Naive thymus-derived CD4-positive, alpha-beta T cell (primary cell): ENCODE data around the gene UIMC1. TPM values are rescaled to one million over a fixed set of nuclear protein-coding genes. Genes with fewer than 3 reads are reported as not detected.

Experiments used
- ATAC-seq: fragments of 150-1000 bp; cut with Tn5 transposase; 2 replicates; pipeline ENCODE4 v1.10.0; 2021; ENCODE audit warnings: mild to moderate bottlenecking, moderate library complexity
- CTCF ChIA-PET: fragments of 350-600 bp; sonication (Branson Sonifier 250); formaldehyde crosslinking; loops from one replicate; lab custom pipeline; 2021; ENCODE audit warnings: antibody characterized with exemption; lab: Charles Lee
- POLR2A ChIA-PET: fragments of 350-600 bp; sonication (Branson Sonifier 250); formaldehyde crosslinking; loops from one replicate; lab custom pipeline; 2021; ENCODE audit warnings: antibody characterized with exemption, inconsistent platforms; lab: Charles Lee
- DNase-seq, 9 donors: peaks; one replicate each; pipeline versions ENCODE4 v3.0.0 to v3.0.0-alpha.2; 2020 to 2022; ENCODE audit warnings: mixed read lengths in 1 of 9
- H3K27ac ChIP-seq: one replicate; pipeline ENCODE4 v1.7.0; 2013; ENCODE audit warnings: mild to moderate bottlenecking, low read depth, low read length, moderate library complexity
- H3K27me3 ChIP-seq, 2 donors: one replicate each; pipeline ENCODE4 v1.7.0; 2013; ENCODE audit warnings: low read length in 2 of 2, mild to moderate bottlenecking in 2 of 2, moderate library complexity in 2 of 2; ENCODE audit not compliant: control insufficient read depth in 2 of 2, insufficient read depth in 2 of 2
- H3K36me3 ChIP-seq, 3 experiments: 1 replicate in 2 of 3; 2 replicates in 1 of 3; pipeline ENCODE4 v1.7.0; 2013; ENCODE audit warnings: low read length in 3 of 3, mild to moderate bottlenecking in 3 of 3, moderate library complexity in 1 of 3; ENCODE audit not compliant: insufficient read depth in 3 of 3, control insufficient read depth in 2 of 3
- H3K4me1 ChIP-seq, 2 donors: one replicate each; pipeline ENCODE4 v1.7.0; 2013; ENCODE audit warnings: low read length in 2 of 2, mild to moderate bottlenecking in 2 of 2, moderate library complexity in 1 of 2; ENCODE audit not compliant: control insufficient read depth in 2 of 2, insufficient read depth in 2 of 2
- H3K4me3 ChIP-seq: 2 replicates; pipeline ENCODE4 v1.7.0; 2013; ENCODE audit warnings: mild to moderate bottlenecking, low read length
- H3K9me3 ChIP-seq, 3 experiments: 1 replicate in 2 of 3; 2 replicates in 1 of 3; pipeline ENCODE4 v1.7.0; 2013; ENCODE audit warnings: low read length in 3 of 3; ENCODE audit not compliant: control insufficient read depth in 2 of 3
- H3K27ac Mint-ChIP-seq, 9 donors: one replicate each; pipeline ENCODE4 v1.8.0; 2020 to 2022; ENCODE audit warnings: mixed read lengths in 9 of 9, mild to moderate bottlenecking in 8 of 9, moderate library complexity in 5 of 9, inconsistent platforms in 2 of 9
- H3K27me3 Mint-ChIP-seq, 5 donors: one replicate each; pipeline ENCODE4 v1.8.0; 2021 to 2022; ENCODE audit warnings: mixed read lengths in 5 of 5, mild to moderate bottlenecking in 1 of 5
- H3K36me3 Mint-ChIP-seq, 5 donors: one replicate each; pipeline ENCODE4 v1.8.0; 2020 to 2022; ENCODE audit warnings: mixed read lengths in 5 of 5, mild to moderate bottlenecking in 3 of 5, inconsistent platforms in 1 of 5
- H3K4me1 Mint-ChIP-seq, 7 donors: one replicate each; pipeline ENCODE4 v1.8.0; 2020 to 2022; ENCODE audit warnings: mixed read lengths in 7 of 7, mild to moderate bottlenecking in 3 of 7, inconsistent platforms in 1 of 7
- H3K4me3 Mint-ChIP-seq, 10 donors: one replicate each; pipeline ENCODE4 v1.8.0; 2020 to 2022; ENCODE audit warnings: mild to moderate bottlenecking in 10 of 10, mixed read lengths in 10 of 10, moderate library complexity in 6 of 10, inconsistent platforms in 2 of 10
- H3K9me3 Mint-ChIP-seq, 11 donors: one replicate each; pipeline ENCODE4 v1.8.0; 2020 to 2022; ENCODE audit warnings: mixed read lengths in 11 of 11, mild to moderate bottlenecking in 4 of 11, inconsistent platforms in 1 of 11, moderate library complexity in 1 of 11
- intact Hi-C, 2 donors: fragments of 100-400 bp; cut with micrococcal nuclease; formaldehyde crosslinking; loops; one replicate each; pipeline ENCODE4 v1.15.1; 2023
- polyA plus RNA-seq, 2 donors: library from polyadenylated mRNA; unstranded; fragments of 300-500 nt; fragmentation: Illumina TruSeq; gene quantifications; one replicate each; pipeline ENCODE4 v1.2.3, GENCODE V29; 2021
- total RNA-seq, 6 experiments: library from RNA in 5 of 6; stranded (reverse) in 5 of 6; gene quantifications; 1 replicate in 5 of 6; 2 replicates in 1 of 6; pipeline ENCODE4 v1.2.3 and lab custom pipeline; 2021 to 2026

UIMC1 gene
- total and polyA plus RNA-seq, 7 experiments from 2014 or later = 17.5 to 60.8 (median 56.8) TPM

GRCh38 chr5:176861276-176861675 lies 145.3 kb downstream of the UIMC1 start:
- no peaks in the 10 kb centered on the region for H3K4me1 ChIP-seq
- no peak for DNase-seq
- H3K27ac ChIP-seq = no peak overlapping the region
- Mint-ChIP-seq H3K36me3 (no peaks in the 10 kb centered on the region), H3K4me1 (peaks cover 0 to 6% (median 0%) of the 10 kb centered on the region in 7 donors), H3K27me3 (peaks cover 17 to 53% (median 27%) of the 10 kb centered on the region in 5 donors), H3K9me3 (peaks cover 0 to 4% (median 0%) of the 10 kb centered on the region in 11 donors), H3K4me3 (no peak overlapping the region), H3K27ac (no peak overlapping the region)
- no peaks in the 10 kb centered on the region for H3K36me3 ChIP-seq
- no peaks in the 10 kb centered on the region for H3K9me3 ChIP-seq
- no peaks in the 10 kb centered on the region for H3K27me3 ChIP-seq
- ChIA-PET POLR2A (no interaction called here), CTCF (no interaction called here)
- intact Hi-C loops = no loop called here
- H3K4me3 ChIP-seq = no peak overlapping the region
- ATAC-seq = no peak

- H3K27me3 ChIP-seq = no peaks in the 10 kb centered on the region
- ATAC-seq (peak; percentile 23), DNase-seq (no peak)
- H3K4me3 ChIP-seq = no peak overlapping the region
- H3K9me3 ChIP-seq = no peaks in the 10 kb centered on the region
- H3K9me3 Mint-ChIP-seq = peaks cover 0 to 4% (median 0%) of the 10 kb centered on the region in 11 donors
- H3K4me1 Mint-ChIP-seq = peaks cover 0 to 6% (median 0%) of the 10 kb centered on the region in 7 donors
- H3K27ac Mint-ChIP-seq = no peak overlapping the region
- no peak overlapping the region for H3K4me3 Mint-ChIP-seq
- H3K36me3 ChIP-seq = no peaks in the 10 kb centered on the region
- ChIA-PET POLR2A (no interaction called here), CTCF (no interaction called here)
- H3K27ac ChIP-seq = no peak overlapping the region
- intact Hi-C loops = no loop called here
- H3K27me3 Mint-ChIP-seq = peaks cover 11 to 48% (median 24%) of the 10 kb centered on the region in 5 donors
- H3K4me1 ChIP-seq = no peaks in the 10 kb centered on the region
- H3K36me3 Mint-ChIP-seq = no peaks in the 10 kb centered on the region
Observed at GRCh38 chr5:176860381-176860780, 146.2 kb downstream of the UIMC1 start.

GRCh38 chr5:176859916-176860315 lies 146.7 kb downstream of the UIMC1 start:
- Histone ChIP-seq H3K27ac (no peak overlapping the region), H3K4me3 (no peak overlapping the region), H3K9me3 (no peaks in the 10 kb centered on the region), H3K4me1 (no peaks in the 10 kb centered on the region), H3K36me3 (no peaks in the 10 kb centered on the region), H3K27me3 (no peaks in the 10 kb centered on the region)
- H3K36me3 Mint-ChIP-seq = no peaks in the 10 kb centered on the region
- ChIA-PET POLR2A (no interaction called here), CTCF (no interaction called here)
- no peak overlapping the region for H3K4me3 Mint-ChIP-seq
- peaks cover 0 to 6% (median 0%) of the 10 kb centered on the region in 7 donors for H3K4me1 Mint-ChIP-seq
- DNase-seq (no peak), ATAC-seq (no peak)
- H3K27me3 Mint-ChIP-seq = peaks cover 10 to 45% (median 24%) of the 10 kb centered on the region in 5 donors
- intact Hi-C loops = no loop called here
- peaks cover 0 to 4% (median 0%) of the 10 kb centered on the region in 11 donors for H3K9me3 Mint-ChIP-seq
- H3K27ac Mint-ChIP-seq = no peak overlapping the region

- H3K9me3 Mint-ChIP-seq = peaks cover 0 to 4% (median 0%) of the 10 kb centered on the region in 11 donors
- no peaks in the 10 kb centered on the region for H3K4me1 ChIP-seq
Observed at GRCh38 chr5:176857894-176858273, 148.7 kb downstream of the UIMC1 start.

GRCh38 chr5:176857216-176857893 lies 149.2 kb downstream of the UIMC1 start:
- Mint-ChIP-seq H3K27ac (no peak overlapping the region), H3K4me1 (peaks cover 0 to 7% (median 0%) of the 10 kb centered on the region in 7 donors), H3K4me3 (no peak overlapping the region), H3K36me3 (no peaks in the 10 kb centered on the region), H3K27me3 (peaks cover 2 to 30% (median 18%) of the 10 kb centered on the region in 5 donors), H3K9me3 (peaks cover 0 to 4% (median 0%) of the 10 kb centered on the region in 11 donors)
- no peaks in the 10 kb centered on the region for H3K9me3 ChIP-seq
- ATAC-seq (no peak), DNase-seq (no peak)
- no peaks in the 10 kb centered on the region for H3K36me3 ChIP-seq
- H3K4me1 ChIP-seq = no peaks in the 10 kb centered on the region
- ChIA-PET POLR2A (no interaction called here), CTCF (no interaction called here)
- H3K27ac ChIP-seq = no peak overlapping the region
- H3K4me3 ChIP-seq = no peak overlapping the region
- no peaks in the 10 kb centered on the region for H3K27me3 ChIP-seq
- intact Hi-C loops = no loop called here

More at GRCh38 chr5:176857894-176858273, 148.7 kb downstream of the UIMC1 start:
- H3K4me3 ChIP-seq = no peak overlapping the region
- peaks cover 0 to 7% (median 0%) of the 10 kb centered on the region in 7 donors for H3K4me1 Mint-ChIP-seq
- peaks cover 3 to 33% (median 23%) of the 10 kb centered on the region in 5 donors for H3K27me3 Mint-ChIP-seq
- H3K36me3 ChIP-seq = no peaks in the 10 kb centered on the region
- no peaks in the 10 kb centered on the region for H3K36me3 Mint-ChIP-seq
- DNase-seq (no peak), ATAC-seq (no peak)
- H3K9me3 ChIP-seq = no peaks in the 10 kb centered on the region
- intact Hi-C loops = no loop called here
- no peak overlapping the region for H3K27ac ChIP-seq
- no peak overlapping the region for H3K27ac Mint-ChIP-seq
- no peaks in the 10 kb centered on the region for H3K27me3 ChIP-seq
- POLR2A ChIA-PET = no interaction called here
- CTCF ChIA-PET = no interaction called here
- no peak overlapping the region for H3K4me3 Mint-ChIP-seq

GRCh38 chr5:176856746-176857145 lies 149.8 kb downstream of the UIMC1 start:
- ChIA-PET POLR2A (no interaction called here), CTCF (no interaction called here)
- no peaks in the 10 kb centered on the region for H3K36me3 ChIP-seq
- H3K36me3 Mint-ChIP-seq = no peaks in the 10 kb centered on the region
- H3K4me3 Mint-ChIP-seq = no peak overlapping the region
- no peaks in the 10 kb centered on the region for H3K27me3 ChIP-seq
- DNase-seq (no peak), ATAC-seq (no peak)
- H3K4me1 Mint-ChIP-seq = peaks cover 0 to 7% (median 0%) of the 10 kb centered on the region in 7 donors
- H3K4me1 ChIP-seq = no peaks in the 10 kb centered on the region
- no peak overlapping the region for H3K27ac Mint-ChIP-seq
- peaks cover 2 to 30% (median 18%) of the 10 kb centered on the region in 5 donors for H3K27me3 Mint-ChIP-seq
- no peak overlapping the region for H3K4me3 ChIP-seq
- intact Hi-C loops = no loop called here
- H3K9me3 ChIP-seq = no peaks in the 10 kb centered on the region
- H3K27ac ChIP-seq = no peak overlapping the region
- H3K9me3 Mint-ChIP-seq = peaks cover 0 to 4% (median 0%) of the 10 kb centered on the region in 11 donors

GRCh38 chr5:176855598-176855997 lies 151.0 kb downstream of the UIMC1 start:
- Mint-ChIP-seq H3K36me3 (no peaks in the 10 kb centered on the region), H3K27me3 (peaks cover 2 to 30% (median 18%) of the 10 kb centered on the region in 5 donors), H3K4me3 (no peak overlapping the region), H3K9me3 (peaks cover 0 to 4% (median 0%) of the 10 kb centered on the region in 11 donors), H3K4me1 (peaks cover 0 to 6% (median 0%) of the 10 kb centered on the region in 7 donors), H3K27ac (no peak overlapping the region)
- no peaks in the 10 kb centered on the region for H3K36me3 ChIP-seq
- DNase-seq (no peak), ATAC-seq (no peak)
- H3K4me1 ChIP-seq = no peaks in the 10 kb centered on the region
- H3K27ac ChIP-seq = no peak overlapping the region
- no peaks in the 10 kb centered on the region for H3K9me3 ChIP-seq
- ChIA-PET CTCF (no interaction called here), POLR2A (no interaction called here)
- H3K4me3 ChIP-seq = no peak overlapping the region
- intact Hi-C loops = no loop called here
- no peaks in the 10 kb centered on the region for H3K27me3 ChIP-seq
